Activated T-cell treated with anti-CD3 and anti-CD28 coated beads, Interleukin-2, amount 50 U/mL, for 4 hours (primary cell): ENCODE results near the gene GSTA1. TPM values are rescaled to one million over a fixed set of nuclear protein-coding genes. Genes with fewer than 3 reads are reported as not detected.
"Not testable (repeated sequence)": the region's sequence is repeated elsewhere in the genome, so short reads cannot be mapped to it uniquely, and the experiment has no call there.

Experiments
- ATAC-seq, 2 donors: fragments of 200-7000 bp; cut with Tn5 transposase; one replicate each; pipeline ENCODE4 v1.10.0; 2021
- DNase-seq: peaks from one replicate; pipeline ENCODE4 v3.0.0-alpha.2; 2020
- H3K27me3 Mint-ChIP-seq: one replicate; pipeline ENCODE4 v1.8.0; 2021; ENCODE audit warnings: low read depth, mixed read lengths
- H3K36me3 Mint-ChIP-seq: one replicate; pipeline ENCODE4 v1.8.0; 2022; ENCODE audit warnings: mixed read lengths; ENCODE audit not compliant: insufficient read depth
- H3K4me1 Mint-ChIP-seq: one replicate; pipeline ENCODE4 v1.8.0; 2021; ENCODE audit warnings: low read depth, mixed read lengths
- H3K4me3 Mint-ChIP-seq: one replicate; pipeline ENCODE4 v1.8.0; 2021; ENCODE audit warnings: mild to moderate bottlenecking, moderate library complexity, mixed read lengths
- H3K9me3 Mint-ChIP-seq: one replicate; pipeline ENCODE4 v1.8.0; 2021; ENCODE audit warnings: mixed read lengths
- total RNA-seq, 3 donors: library from RNA; stranded (reverse); gene quantifications; one replicate each; pipeline ENCODE4 v1.2.1, GENCODE V29; 2021

Gene GSTA1
- total RNA-seq, 3 donors from 2014 or later = 0.18 TPM; not detected in 2

DNA sequence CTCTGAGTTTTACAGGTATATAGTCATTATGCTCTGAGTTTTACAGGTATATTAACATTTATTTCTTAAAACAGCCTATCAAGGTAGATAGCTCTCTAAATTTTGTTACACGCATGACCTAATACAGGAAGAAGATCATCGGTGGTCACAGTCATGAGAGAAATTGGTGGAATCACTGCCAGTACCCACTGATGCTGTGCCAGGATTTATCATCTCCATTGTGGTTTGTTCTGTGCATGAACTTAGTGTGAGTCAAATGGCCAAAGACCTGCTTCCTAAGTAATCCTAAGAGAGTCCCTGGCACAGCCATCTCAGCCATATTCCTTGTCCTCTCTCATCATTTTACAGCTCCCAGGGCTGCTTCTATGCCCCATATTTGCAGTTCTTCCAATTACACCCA lies 50.5 kb downstream of the GSTA1 start:
- H3K9me3 Mint-ChIP-seq, H3K27me3 Mint-ChIP-seq, H3K4me1 Mint-ChIP-seq, H3K4me3 Mint-ChIP-seq, DNase-seq, H3K36me3 Mint-ChIP-seq, ATAC-seq: not testable (repeated sequence)

DNA sequence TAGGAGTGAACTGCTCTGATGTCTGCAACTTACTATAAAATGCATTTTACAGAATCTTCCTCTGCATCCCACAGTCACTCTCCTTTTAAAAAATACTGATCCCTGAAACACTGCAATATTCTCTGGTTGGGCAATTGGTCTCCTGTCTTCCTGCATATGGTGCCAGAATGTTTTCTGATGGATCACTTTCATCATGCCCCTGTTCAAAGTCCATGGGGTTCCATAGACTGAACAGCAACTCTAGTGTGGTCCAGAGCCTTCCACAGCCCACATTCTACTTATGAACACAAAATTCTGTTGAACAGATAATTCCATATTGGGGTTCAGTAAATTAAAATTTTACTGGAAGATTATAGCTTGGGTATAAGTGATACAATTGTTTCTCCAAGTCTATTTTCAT lies 51.3 kb downstream of the GSTA1 start:
- no peak for ATAC-seq
- no peaks in the 10 kb centered on the region for H3K36me3 Mint-ChIP-seq
- DNase-seq = no peak
- peaks cover 9% of the 10 kb centered on the region for H3K27me3 Mint-ChIP-seq
- H3K9me3 Mint-ChIP-seq = peaks cover 6% of the 10 kb centered on the region
- H3K4me3 Mint-ChIP-seq = no peak overlapping the region
- H3K4me1 Mint-ChIP-seq = no peaks in the 10 kb centered on the region

DNA sequence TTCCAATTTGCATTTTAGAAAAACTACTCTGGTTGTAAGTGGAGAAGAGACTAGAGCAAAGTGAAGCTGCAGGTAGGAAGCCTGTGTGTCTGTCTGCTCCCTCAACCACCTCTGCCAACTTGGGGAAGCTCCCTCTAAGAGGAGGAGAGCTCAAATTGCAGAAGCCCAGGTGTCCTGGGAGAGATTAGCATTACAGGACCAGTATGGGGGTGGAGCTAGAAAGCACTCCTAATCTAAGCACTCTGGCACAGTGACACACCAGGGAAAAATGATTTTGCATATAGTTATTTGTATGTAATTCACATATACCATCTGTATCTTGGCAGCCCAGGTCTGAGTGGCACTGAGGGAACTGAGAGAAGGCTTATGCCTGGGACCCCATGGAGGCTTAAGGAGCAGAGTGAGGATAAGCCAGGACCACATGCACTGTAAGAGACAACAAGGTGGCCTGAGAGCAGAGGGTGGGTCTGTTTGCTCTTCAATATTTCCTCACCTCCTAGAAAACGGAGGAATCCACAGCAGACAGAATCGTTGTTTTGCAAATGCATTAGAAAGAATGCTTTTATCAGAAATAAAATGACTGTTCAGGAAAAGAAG lies 54.0 kb downstream of the GSTA1 start:
- peaks cover 6% of the 10 kb centered on the region for H3K9me3 Mint-ChIP-seq
- H3K27me3 Mint-ChIP-seq = peaks cover 5% of the 10 kb centered on the region

DNA sequence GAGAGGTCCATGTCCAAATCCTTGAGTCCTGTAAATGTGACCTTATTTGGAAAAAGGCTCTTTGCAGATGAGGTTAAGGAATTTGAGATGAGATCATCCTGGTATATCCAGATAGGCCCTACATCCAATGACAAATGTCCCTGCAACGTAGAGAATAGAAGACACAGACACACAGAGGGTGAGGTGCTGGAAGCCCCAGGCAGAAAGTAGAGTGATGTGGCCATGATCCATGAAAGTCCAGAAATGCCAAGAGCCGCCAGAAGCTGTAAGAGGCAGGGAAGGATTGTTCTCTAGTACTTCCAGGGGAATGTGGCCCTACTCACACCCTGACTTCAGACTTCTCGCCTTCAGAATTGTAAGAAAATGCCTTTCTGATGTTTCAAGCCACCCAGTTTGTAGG lies 56.3 kb downstream of the GSTA1 start:
- H3K4me3 Mint-ChIP-seq, DNase-seq, ATAC-seq, H3K36me3 Mint-ChIP-seq, H3K9me3 Mint-ChIP-seq, H3K27me3 Mint-ChIP-seq, H3K4me1 Mint-ChIP-seq: not testable (repeated sequence)

More for the DNA sequence above, 54.0 kb downstream of the GSTA1 start:
- no peaks in the 10 kb centered on the region for H3K36me3 Mint-ChIP-seq
- ATAC-seq (no peak), DNase-seq (no peak)
- no peak overlapping the region for H3K4me3 Mint-ChIP-seq
- H3K4me1 Mint-ChIP-seq = no peaks in the 10 kb centered on the region

DNA sequence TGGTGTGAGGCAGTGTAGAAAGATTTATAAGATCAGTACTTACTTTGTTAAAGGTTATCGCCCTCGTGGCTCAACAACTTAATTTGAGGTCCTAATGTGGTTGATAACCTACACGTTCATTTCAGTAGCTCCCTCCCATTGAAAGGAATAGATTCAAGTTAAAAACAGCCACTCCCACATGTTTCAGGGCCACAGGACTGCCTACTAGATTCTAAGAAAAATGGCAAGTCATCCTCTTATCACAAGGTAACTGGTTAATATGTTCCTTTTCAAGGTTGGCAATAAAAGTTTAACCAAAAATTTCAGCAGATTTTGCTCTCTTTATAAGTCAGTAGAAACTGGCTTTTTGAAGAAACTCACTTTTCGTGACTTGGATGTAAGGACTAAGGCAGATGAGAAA lies 57.4 kb downstream of the GSTA1 start:
- Mint-ChIP-seq H3K27me3 (no peaks in the 10 kb centered on the region), H3K36me3 (no peaks in the 10 kb centered on the region), H3K9me3 (peaks cover 6% of the 10 kb centered on the region), H3K4me1 (no peaks in the 10 kb centered on the region), H3K4me3 (no peak overlapping the region)
- no peak for DNase-seq
- no peak for ATAC-seq

DNA sequence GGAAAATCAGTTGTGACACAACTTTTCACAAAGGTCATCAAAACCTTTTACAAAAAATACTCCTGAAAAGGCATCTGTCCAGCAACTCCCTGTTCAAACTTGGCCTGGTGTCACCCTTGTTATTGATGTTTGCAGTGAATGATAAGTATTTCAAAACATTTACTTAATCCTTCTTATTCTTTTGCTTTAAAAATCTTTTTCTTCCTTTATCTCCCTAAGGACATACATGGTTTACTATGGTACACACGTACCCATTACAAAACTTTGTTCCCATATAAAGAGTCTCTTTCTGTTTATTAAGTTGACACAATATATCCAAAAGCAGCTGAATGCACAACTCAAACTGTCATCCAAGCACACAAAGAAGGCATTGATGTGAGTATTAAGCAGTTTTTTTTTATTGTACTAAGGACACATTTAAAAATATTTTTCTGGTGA lies 57.8 kb downstream of the GSTA1 start:
- no peaks in the 10 kb centered on the region for H3K36me3 Mint-ChIP-seq

DNA sequence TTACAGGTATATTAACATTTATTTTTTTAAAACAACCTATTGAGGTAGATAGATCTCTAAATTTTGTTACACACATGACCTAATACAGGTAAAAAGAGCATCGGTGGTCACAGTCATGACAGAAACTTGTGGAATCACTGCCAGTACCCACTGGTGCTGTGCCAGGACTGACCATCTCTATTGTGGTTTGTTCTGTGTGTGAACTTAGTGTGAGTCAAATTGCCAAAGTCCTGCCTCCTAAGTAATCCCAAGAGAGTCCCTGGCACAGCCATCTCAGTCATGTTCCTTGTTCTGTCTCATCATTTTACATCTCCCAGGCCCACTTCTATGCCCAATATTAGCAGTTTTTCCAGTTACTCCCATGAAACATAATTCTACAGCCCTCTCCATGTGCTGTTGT lies 61.7 kb downstream of the GSTA1 start:
- H3K36me3 Mint-ChIP-seq = no peaks in the 10 kb centered on the region
- no peak overlapping the region for H3K4me3 Mint-ChIP-seq
- DNase-seq = no peak

More for the DNA sequence above, 57.8 kb downstream of the GSTA1 start:
- ATAC-seq (no peak), DNase-seq (no peak)
- H3K27me3 Mint-ChIP-seq = no peaks in the 10 kb centered on the region
- H3K9me3 Mint-ChIP-seq = peaks cover 4% of the 10 kb centered on the region
- H3K4me1 Mint-ChIP-seq = no peaks in the 10 kb centered on the region
- H3K4me3 Mint-ChIP-seq = no peak overlapping the region

More for the DNA sequence above, 61.7 kb downstream of the GSTA1 start:
- Mint-ChIP-seq H3K9me3 (peaks cover 5% of the 10 kb centered on the region), H3K27me3 (peaks cover 2% of the 10 kb centered on the region), H3K4me1 (no peaks in the 10 kb centered on the region)
- no peak for ATAC-seq

Other genes with a start within 250 kb of the GSTA1 start
- 1 to 10 TPM; 1.6 to 2.9 (median 2.4) TPM for gene TRAM2, start 226.8 kb downstream of the GSTA1 start, total RNA-seq
- gene TMEM14A, start 132.7 kb downstream of the GSTA1 start, total RNA-seq = 1 to 10 TPM; 6.6 to 9.7 (median 6.7) TPM
- not detected for gene GSTA2, start 40.3 kb downstream of the GSTA1 start, total RNA-seq
- gene GSTA5, start 37.0 kb upstream of the GSTA1 start, total RNA-seq = not detected
- gene GSTA3, start 105.9 kb upstream of the GSTA1 start, total RNA-seq = not detected
- gene GSTA4, start 191.5 kb upstream of the GSTA1 start, total RNA-seq = 1 to 10 TPM; 3.7 to 5.2 (median 3.9) TPM